Stimulated activated CD4-positive, alpha-beta T cell treated with anti-CD3 and anti-CD28 coated beads, TNF-alpha, amount 100 ng/mL, for 48 hours (primary cell): Measurements from ENCODE around the gene SYTL3.
"Not testable (repeated sequence)": the region's sequence is repeated elsewhere in the genome, so short reads cannot be mapped to it uniquely, and the experiment has no call there.

Experiments
- DNase-seq, 3 donors: peaks; one replicate each; pipeline ENCODE4 v3.0.0-alpha.2; 2020; ENCODE audit warnings: low read depth in 3 of 3

The SYTL3 gene

DNA sequence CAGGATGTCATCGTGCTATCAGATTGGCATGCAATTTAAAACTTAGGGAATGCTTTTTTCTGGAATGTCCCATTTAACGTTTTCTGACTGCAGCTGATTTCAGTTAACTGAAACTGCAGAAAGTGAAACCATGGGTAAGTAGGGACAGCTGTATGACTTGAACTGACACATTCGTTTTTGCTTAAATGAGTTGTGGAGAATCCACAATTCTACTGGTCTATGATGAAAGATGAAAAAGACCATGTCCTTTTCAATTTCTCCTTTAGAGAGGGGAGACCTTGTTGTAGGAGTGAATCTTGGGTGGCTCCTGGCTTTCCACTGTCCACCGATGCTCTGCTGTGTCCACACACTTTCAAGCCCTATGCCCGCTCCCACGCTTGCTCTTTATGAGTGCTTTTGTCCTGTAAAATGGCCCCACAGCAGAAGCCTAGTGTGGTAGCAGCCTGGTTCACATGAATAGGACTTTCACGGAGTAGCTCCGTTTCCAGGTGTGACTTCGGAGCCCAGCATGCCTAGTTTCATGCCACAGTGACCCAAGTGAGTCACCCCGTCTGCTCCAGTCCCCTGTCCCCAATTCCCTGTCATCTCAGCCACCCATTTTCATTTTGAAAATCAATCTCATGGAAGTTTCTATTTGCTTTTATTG, 27.2 kb upstream of the SYTL3 start:
- no peak for DNase-seq

DNA sequence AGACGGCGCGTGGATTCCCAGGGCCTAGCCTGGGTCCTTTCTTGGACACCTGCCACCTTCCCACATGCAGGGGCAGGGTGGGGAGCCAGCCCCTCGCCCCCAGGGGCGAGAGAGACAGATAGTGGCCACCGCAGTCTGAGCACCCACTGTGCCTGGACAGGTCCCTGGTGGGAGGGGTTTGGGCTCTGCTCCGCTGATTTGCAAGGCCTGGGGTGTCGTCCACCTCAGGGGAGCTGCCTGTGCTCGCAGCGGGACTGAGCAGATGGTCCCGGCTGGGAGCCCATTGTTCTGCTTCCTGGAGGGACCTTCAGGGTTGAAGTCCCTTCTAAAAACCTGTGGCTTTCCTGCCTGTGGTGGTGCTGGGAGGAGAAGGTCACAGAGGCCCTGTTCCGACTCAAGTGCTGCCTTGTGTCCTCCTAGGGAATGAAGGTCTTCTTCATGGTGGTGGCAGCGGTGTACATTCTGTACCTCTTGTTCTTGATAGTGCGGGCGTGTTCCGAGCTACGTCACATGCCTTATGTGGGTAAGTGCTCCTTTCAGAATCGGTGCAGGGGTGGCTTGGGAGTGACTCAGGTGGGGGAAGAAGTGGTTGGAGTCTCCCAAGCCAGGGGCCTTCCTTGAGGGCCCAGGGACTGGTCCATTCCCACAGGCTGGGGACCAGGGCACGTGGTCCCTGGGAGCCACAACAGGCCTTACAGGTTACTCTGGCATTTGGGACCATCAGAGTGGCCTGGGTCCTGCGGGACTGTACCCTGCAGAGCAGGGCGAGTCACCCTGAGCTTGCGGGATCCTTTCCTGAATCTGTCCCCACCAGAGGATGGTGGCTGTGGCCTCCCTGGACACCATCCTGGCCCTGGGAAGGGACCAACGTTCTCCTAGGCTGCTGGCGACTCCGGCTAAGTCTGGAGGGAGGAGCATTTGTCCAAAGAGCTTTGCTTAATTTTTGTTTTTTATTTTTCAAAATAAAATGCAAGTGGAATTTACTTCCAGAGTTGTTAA, 24.9 kb upstream of the SYTL3 start:
- no peak for DNase-seq

DNA sequence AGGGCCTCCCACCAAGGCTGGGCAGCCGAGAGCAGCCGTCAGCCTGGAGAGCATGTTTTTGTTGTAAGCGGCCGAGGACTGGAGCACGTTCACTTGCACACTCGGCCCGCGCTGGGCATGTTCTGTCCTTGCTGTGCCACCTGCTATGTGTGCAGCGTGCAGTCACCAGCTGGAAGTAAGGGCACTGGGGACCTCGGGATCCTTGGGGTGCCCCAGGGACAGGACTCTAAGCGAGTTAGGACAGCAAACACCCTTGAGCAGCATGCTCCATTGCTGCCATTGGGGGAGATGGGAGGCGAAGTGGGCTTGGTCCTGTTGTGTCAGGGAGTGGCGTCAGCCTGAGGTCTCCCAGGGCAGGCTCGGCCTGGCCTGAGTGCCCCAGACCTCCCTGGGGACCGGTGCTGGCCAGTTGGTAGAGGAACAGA, 24.0 kb upstream of the SYTL3 start:
- DNase-seq: no peak

DNA sequence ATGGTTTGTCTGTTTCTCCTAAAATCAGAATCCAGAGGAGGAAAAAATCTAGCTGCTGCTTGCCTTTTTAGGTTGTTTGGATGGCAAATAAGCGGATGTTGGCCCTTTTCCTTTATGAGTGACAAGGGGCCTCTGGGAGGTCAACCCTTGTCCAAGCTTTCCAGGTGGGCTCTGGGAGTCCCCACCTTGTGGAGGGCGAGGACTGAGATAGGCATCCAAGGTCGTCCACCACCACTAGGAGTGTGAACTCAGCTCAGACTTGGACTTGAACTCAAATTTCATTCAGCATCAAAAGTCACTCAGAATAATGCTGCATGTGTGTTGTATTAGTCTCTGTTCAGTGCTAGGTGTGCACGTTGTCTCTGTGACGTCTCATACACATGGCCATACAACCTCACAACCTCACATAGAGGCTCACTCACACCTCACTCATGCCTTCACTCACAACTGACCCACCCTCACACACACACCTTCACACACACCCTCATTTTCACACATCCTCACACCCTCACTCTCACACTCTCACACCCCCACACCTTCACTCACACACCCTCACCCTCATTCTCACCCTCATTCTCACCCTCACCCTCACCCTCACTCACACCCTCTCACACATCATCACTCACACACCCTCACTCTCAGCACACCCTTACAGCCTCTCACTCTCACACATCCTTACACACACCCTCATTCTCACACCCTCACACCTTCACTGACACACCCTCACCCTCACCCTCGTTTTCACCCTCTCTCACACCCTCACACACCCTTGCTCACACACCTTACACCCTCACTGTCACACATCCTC, 23.3 kb upstream of the SYTL3 start:
- no peak for DNase-seq

DNA sequence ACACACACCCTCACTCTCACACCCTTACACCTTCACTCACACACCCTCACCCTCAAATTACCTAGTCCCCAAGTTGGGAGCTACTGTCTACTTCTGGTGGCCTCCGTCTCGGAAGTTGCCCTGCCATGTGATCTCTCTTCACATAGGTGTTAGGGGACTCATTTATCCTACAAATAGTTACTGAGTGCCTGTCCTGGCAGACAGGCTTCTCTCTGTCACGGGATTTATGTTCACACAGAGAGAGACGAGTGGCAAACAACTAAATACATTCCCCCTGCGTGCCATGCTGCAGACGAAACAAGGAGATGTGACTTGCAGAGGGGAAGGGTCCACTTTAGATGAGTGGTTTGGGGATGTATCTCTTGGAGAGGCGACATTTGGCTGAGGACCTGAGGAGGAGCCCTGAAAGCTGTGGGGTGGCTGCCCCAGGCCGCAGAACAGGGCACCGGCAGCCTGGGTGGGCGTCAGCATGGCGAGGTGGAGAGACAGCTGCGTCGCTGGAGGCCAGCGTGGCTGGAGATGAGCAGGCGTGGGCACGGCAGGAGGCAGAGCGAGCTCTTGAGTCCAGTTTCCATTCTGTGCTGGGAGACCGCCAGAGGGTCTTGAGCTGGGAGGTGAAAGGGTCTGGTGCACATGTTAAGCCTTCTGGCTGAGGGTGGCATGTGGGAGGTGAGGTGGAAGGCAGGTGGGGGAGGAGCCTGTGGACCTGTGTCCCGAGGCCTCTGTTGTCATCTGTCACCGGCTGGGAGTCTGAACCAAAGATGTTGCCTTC, 22.5 kb upstream of the SYTL3 start:
- no peak for DNase-seq

DNA sequence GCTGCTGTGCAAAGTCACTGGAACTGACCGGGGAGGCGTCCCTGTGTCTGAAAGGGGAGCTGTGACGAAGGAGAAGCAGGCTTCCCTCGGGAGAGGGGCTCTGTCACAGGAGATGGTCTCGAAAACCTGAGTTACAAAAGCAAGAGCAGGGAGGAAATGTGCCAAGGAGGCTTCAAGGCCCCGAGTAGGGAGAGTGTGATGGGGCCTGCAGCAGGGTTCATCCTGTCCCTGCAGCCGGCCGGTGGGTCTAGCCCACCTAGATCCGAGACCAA, 22.0 kb upstream of the SYTL3 start:
- DNase-seq: no peak

DNA sequence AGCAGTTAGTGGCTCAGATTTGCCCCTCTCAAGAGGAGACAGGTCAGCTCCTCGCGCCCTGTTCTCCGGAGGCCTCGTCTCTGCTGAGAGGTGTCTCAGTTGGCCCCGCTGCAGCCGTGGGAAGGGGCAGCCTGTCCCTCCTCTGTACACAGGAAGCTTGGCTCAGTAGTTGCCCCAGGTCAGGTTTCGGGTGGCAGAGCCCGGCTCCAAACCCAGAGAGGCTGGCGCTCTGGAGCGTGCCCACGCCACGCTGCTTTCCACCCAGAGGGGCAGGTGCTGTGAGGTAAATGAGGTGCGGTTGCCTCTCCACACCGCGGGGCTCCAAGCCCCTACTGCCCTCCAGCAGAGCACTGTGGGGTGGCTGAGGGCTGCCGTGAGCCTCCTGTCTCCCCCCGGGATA, 21.3 kb upstream of the SYTL3 start:
- no peak for DNase-seq

DNA sequence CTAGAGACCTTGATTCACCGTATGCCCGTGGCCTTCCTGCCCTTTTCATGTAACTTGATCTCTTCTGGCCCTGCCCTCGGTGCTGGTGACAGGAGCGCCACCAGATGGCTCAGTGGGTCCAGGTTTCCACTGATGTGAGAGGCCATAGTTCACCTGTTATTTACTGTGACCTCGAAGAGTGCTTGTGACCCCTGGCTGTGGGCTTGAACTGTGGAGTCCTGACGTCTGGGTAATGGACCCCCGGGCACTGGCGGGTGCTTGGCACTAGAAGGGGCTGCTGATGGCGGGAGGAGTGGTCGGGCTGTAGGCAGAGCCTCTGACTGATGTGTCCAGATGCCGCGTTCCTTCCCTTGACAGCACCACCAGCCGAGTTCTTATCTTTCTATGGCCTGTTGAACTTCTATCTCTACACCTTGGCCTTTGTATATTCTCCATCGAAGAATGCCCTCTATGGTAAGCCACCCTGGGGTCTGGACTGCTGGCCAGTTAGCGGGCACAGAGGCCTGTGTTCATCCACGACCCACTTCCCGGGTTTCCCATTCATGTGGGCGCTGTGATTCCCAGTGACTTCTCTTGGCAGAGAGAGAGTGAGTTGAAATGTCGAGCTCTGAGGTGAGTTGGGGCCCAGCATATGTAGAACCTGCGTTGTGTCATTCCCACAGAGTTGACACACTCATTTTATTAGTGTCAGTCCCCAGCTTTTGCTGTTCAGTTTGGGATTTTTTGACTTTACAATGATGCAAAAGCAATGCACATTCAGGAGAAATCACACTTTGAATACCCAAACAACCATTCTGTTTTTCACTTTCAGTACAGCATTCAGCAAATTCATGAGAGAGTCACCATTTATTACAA, 20.3 kb upstream of the SYTL3 start:
- no peak for DNase-seq

DNA sequence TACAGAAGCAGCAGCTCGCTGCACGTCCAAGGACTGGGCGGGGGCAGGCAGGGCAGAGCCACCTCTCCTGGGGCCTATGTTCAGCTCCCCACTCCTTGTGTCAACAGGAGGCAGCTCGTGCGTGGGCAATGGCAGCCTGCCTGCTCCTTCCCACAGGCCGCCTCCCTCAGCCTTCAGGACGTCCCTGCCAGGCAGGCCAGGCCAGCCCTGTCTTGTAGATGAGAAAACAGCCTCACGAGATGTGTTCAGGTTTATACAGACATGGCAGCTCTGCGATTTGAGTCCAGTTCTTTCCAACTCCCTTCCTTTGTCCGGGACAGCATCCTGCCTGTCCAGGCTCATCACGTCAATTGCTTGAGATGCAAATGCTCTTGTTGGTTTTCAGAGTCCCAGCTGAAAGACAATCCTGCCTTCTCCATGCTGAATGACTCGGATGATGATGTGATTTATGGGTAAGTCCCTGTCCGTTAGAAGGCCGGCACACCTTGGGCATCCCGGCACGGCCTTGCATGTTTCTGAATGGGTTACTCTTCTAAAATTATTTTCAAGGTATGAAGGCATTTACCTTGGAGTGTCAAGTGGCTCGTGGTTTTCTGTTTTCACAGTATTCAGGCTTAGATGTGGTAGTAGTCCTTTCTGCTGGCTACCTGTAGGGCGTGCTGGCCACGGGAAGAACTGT, 18.8 kb upstream of the SYTL3 start:
- DNase-seq: no peak

DNA sequence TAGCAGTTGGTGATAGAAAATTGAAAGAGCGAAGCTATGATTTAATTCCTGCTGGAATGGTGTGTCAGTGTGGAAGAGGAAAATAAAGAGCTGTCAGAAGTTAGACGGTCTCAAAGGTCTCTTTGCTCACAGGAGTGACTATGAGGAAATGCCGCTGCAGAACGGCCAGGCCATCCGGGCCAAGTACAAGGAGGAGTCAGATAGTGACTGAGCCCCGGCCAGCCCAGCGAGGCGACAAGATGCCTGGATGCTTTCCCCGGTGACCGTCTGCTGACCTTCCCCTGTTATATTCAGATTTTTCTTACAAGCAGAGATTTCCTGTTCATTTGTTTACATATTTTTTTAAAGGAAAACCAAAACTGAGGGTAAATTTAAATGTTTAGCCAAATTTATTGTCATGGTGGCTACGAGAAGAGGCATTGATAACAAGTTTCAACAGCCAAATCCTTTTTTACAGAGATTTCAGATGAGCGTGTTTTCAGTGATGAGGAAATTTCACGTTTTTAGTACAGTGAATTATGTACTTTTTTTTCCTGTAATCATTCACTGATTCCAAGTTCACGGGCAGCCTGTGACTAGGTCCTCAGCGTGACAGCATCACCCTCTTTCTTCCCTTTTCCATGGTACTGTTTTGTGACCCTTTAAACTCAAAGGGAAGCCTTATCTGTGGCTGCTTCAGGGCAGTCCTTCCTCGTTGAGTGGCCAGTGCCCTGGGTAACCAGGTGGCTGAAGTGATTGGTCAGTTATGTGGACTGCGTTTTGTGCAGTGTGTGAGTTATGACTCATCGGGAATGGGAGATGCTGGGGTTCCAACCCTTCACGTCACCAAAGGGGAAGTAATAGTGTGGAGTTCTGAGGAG, 17.9 kb upstream of the SYTL3 start:
- DNase-seq: no peak

DNA sequence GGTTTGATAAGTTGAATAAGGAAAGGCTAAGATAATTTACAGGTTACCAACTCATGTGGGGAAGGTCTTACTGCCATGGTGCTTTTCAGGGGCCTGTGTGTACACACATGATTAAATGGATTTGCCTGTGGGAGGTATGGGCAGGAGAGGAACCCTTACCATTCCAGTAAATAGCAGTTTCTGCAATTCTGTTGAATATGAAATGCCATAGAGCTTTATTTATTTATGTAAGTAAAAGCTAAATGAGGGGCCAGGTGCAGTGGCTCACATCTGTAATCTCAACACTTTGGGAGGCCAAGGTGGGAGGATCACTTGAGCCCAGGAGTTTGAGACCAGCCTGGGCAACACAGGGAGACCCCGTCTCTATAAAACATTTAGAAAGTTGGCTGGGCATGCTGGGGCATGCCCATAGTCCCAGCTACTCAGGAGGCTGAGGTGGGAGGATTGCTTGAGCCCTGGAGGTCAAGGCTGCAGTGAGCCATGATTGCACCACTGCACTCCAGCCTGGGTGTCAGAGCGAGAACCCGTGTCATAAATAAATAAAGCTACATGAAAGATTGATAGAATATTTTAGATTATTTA, 17.2 kb upstream of the SYTL3 start:
- DNase-seq: not testable (repeated sequence)

DNA sequence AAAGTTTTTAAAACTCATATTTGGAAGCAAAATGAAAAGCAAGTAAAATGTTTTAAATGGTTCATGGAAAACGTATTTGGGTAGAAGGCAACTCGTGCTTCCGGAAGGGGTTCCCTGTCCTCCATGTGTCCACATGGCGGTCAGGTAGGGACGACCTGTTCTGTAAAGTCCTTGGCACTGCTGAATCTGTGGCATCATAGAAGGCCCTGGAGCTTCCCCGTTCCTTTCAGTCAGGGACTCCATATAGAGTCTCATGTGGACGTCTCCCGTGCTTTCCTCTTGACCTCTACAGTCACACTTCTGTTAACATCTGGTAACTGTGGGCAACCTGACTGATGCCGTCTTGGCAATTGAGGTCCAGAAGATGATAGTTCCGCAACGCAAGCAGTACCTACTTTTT, 16.7 kb upstream of the SYTL3 start:
- DNase-seq: no peak

DNA sequence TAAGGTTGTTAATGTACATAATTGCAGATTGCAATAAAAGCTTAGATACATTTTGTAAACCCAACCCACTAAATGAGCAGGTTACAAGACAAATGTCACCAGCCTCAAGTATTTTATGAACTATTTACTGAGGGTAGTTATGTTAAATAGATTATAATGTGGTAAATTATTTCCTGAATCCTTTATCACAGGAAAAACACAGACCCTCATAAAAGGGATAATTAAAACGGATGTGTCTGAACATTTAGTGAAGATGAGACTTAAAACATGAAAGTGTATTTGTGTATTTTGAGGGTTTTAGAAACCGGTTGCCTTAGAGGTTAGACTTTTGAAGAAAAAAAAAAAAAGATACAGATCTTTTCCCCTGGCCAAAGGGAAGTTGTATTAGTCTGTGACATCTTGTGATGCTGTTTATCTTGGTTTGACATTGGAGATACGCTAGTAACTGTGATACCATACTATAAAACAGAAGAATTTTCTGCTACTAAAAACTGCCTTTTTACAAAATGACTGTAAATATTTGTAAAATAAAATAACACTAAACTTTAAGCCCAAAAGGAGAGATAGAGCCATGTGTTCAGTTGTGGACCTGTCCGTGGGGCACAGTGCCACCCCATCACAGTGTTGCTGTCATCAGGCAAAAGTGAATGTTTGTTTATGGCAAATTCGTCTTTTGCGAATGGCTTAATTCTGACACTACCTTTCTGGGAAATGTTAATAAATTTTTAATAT, 15.0 kb upstream of the SYTL3 start:
- DNase-seq: no peak

DNA sequence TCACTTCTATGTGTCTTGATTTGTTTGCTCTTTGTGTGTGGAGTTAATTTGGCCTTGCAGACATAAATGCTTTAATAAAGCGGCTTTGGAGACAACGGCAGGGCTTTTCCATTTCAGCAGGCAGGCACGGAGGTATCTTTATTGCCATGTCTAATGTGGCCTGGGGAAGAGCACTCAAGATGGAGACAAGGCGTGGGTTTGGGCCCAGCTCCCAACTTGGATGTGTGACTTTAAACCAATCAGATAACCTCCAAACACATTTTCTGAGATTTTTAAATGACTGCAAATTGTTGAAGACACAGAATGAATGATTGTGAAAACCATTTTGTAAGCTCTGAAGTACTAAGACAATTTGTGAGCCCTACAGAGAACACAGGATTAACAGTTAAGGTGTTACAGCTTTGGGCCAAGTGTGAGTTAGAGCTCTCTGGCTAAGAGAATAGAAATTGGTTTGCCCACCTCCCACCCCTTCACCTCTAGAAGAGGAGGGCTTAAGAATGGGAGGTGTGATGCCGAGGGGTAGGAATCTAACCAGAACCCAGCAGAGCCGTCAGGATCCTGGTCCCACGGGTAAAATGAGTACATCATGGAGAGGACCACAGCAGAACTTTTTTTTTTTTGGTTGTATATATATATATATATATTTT, 14.3 kb upstream of the SYTL3 start:
- no peak for DNase-seq

DNA sequence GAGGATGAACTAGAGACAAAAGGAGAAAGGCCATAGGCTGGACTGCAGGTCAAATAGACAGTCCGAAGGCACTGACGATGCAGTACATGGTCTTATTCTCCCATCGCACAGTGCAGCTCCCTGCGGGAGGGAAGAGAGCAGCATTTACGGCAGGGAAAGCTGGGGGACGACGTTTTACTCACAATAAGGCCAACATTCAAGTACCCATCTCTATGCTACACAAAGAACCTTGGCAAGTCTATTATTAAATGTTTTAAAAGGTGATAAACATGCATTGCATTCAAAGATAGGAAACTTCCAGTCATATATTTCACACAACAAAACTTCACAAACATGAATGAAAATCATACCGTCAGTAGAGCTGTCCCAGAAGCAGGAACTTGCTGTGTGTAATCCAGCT, 13.1 kb upstream of the SYTL3 start:
- DNase-seq: no peak

DNA sequence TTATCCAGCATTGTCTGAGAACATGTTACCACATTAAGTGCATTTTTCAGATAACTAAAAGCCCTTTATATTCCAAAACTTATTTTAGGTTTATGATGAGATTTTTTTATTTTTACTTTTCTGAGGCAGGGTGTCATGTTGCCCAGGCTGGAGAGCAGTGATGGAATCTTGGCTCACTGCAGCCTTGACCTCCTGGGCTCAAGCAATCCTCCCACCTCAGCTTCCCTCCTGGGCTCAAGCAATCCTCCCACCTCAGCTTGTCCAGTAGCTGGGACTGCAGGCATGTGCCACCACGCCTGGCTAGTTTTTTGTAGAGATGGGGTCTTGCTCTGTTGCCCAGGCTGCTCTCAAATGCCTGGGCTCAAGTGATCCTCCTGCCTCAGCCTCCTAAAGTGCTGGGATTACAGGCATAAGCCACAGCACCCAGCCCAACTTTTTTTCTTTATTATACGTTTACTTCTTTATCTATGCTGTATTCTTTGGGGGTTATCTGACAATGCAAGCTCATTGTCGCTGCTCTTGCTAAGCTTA, 11.5 kb upstream of the SYTL3 start:
- DNase-seq: no peak

DNA sequence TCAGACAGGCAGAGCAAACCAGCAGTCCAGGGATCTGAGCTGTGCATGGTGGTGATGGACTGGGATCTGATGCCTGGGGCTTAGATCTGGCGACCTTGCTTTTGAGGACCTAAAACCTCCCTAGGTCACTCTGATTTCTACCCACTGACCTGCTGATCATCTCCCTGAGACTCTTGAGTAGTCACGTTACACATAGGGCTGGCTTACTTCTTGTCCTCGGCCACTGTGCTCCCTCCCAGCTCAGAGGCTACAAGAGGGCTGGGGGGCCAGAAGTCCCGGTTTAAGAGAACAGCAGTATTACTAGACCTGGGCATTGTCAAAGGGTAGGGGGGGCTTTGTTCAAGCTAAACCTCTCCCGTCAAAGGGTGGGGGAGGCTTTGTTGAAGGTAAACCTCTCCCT, 10.8 kb upstream of the SYTL3 start:
- DNase-seq: no peak
